DND-41 (cell line): ENCODE measurements around the gene MMP28.

Experiments used
- ATAC-seq: fragments of 200-7000 bp; cut with Tn5 transposase; 3 replicates; pipeline ENCODE4 v1.9.1; 2021; ENCODE audit warnings: low read depth; ENCODE audit not compliant: insufficient read depth
- DNase-seq: peaks from one replicate; pipeline ENCODE4 v3.0.0-alpha.2; 2020
- H2AFZ ChIP-seq: 2 replicates; pipeline ENCODE4 v1.6.0; 2012; ENCODE audit warnings: low read depth, low read length
- H3K27ac ChIP-seq: 2 replicates; pipeline ENCODE4 v1.5.1; 2012; ENCODE audit warnings: low read length, inconsistent platforms
- H3K27me3 ChIP-seq: fragments of 200-600 bp; sonication (generic); 2 replicates; pipeline ENCODE4 v1.6.0; 2012; ENCODE audit warnings: low read length, mild to moderate bottlenecking, inconsistent platforms; ENCODE audit not compliant: insufficient read depth, poor library complexity
- H3K36me3 ChIP-seq: 2 replicates; pipeline ENCODE4 v1.5.1; 2012; ENCODE audit warnings: low read length, inconsistent platforms; ENCODE audit not compliant: insufficient read depth
- H3K4me1 ChIP-seq: 2 replicates; pipeline ENCODE4 v1.5.1; 2012; ENCODE audit warnings: mild to moderate bottlenecking, low read length; ENCODE audit not compliant: insufficient read depth
- H3K4me2 ChIP-seq: 2 replicates; pipeline ENCODE4 v1.6.0; 2012; ENCODE audit warnings: mild to moderate bottlenecking, moderate library complexity, low read length, inconsistent platforms; ENCODE audit not compliant: insufficient read depth
- H3K4me3 ChIP-seq, 2 experiments: fragments of 200-600 bp in 1 of 2; shearing (Covaris generic) in 1 of 2; 2 replicates each; pipeline ENCODE4 v1.5.1; 2012 to 2016; ENCODE audit warnings: inconsistent platforms in 2 of 2, low read length in 2 of 2, mild to moderate bottlenecking in 2 of 2, low read depth in 1 of 2, moderate library complexity in 1 of 2
- H3K79me2 ChIP-seq: 2 replicates; pipeline ENCODE4 v1.6.0; 2012; ENCODE audit warnings: low read length, inconsistent platforms; ENCODE audit not compliant: insufficient read depth
- H3K9ac ChIP-seq: 2 replicates; pipeline ENCODE4 v1.6.0; 2012; ENCODE audit warnings: low read depth, mild to moderate bottlenecking, inconsistent platforms, low read length, moderate library complexity
- H3K9me3 ChIP-seq: 2 replicates; pipeline ENCODE4 v1.5.1; 2012; ENCODE audit warnings: low read length, moderate library complexity, mild to moderate bottlenecking, inconsistent platforms; ENCODE audit not compliant: insufficient read depth, severe bottlenecking
- H4K20me1 ChIP-seq: 2 replicates; pipeline ENCODE4 v1.6.0; 2012; ENCODE audit warnings: low read length; ENCODE audit not compliant: insufficient read depth
- EZH2 ChIP-seq: IDR thresholded peaks from 3 replicates; pipeline ENCODE4 v1.6.1; 2012; ENCODE audit warnings: borderline replicate concordance, low read depth, mild to moderate bottlenecking, moderate library complexity, low read length, inconsistent platforms; ENCODE audit not compliant: severe bottlenecking
- TF ChIP-seq, protein P1 (sequence below): IDR thresholded peaks from 2 replicates; pipeline ENCODE4 v1.5.1; 2012; ENCODE audit warnings: borderline replicate concordance, low read length, moderate library complexity, mild to moderate bottlenecking; ENCODE audit not compliant: poor library complexity, severe bottlenecking; ENCODE audit errors: extremely low read depth

The MMP28 gene

DNA sequence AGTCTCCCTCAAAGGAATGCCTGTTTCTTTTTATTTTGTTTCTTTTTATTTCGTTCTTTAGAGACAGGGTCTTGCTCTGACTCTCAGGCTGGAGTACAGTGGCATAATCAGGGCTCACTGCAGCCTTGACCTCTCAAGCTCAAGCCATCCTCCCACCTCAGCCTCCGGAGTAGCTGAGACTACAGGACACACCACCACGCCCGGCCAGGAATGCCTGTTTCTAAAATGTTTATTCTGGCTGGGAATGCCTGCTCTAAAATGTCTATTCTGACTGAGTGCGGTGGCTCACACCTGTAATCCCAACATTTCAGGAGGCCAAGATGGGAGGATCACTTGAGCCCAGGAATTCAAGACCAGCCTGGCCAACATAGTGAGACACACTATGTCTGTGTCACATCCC lies 2.5 kb upstream of the MMP28 start:
- no peak overlapping the region for H3K4me2 ChIP-seq
- H3K27ac ChIP-seq, result no peak overlapping the region
- no peak overlapping the region for H3K9ac ChIP-seq
- no peaks in the 10 kb centered on the region for H4K20me1 ChIP-seq
- H3K79me2 ChIP-seq, result no peaks in the 10 kb centered on the region
- TF ChIP-seq, protein P1, sequence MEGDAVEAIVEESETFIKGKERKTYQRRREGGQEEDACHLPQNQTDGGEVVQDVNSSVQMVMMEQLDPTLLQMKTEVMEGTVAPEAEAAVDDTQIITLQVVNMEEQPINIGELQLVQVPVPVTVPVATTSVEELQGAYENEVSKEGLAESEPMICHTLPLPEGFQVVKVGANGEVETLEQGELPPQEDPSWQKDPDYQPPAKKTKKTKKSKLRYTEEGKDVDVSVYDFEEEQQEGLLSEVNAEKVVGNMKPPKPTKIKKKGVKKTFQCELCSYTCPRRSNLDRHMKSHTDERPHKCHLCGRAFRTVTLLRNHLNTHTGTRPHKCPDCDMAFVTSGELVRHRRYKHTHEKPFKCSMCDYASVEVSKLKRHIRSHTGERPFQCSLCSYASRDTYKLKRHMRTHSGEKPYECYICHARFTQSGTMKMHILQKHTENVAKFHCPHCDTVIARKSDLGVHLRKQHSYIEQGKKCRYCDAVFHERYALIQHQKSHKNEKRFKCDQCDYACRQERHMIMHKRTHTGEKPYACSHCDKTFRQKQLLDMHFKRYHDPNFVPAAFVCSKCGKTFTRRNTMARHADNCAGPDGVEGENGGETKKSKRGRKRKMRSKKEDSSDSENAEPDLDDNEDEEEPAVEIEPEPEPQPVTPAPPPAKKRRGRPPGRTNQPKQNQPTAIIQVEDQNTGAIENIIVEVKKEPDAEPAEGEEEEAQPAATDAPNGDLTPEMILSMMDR, result no peak
- no peak for TF ChIP-seq EZH2
- H3K4me3 ChIP-seq, result no peak overlapping the region
- H3K9me3 ChIP-seq, result no peaks in the 10 kb centered on the region
- ATAC-seq (no peak), DNase-seq (no peak)
- H3K27me3 ChIP-seq, result peaks cover 42% of the 10 kb centered on the region
- peaks cover 11% of the 10 kb centered on the region for H3K4me1 ChIP-seq
- no peaks in the 10 kb centered on the region for H3K36me3 ChIP-seq
- H2AFZ ChIP-seq, result no peak overlapping the region

DNA sequence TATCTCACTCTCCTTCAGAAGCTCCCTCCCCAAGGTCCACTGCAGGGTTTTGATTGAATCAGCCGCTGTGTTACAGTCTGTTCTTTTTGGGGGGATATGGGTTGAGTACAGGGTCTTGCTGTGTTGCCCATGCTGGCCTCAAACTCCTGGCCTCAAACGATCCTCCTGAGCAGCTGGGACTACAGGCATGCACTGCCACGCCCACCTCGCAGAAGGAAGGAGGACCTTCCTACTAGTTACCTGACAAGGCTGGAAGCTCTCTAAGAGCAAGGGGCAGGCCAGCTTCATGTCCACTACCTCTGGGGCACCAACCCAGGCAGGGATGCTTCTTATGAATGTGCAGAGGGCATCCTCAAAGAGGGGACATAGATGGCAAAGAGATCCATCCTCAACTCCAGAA lies 1.9 kb upstream of the MMP28 start:
- H2AFZ ChIP-seq, result no peak overlapping the region
- no peaks in the 10 kb centered on the region for H3K79me2 ChIP-seq
- no peak for DNase-seq
- H3K9me3 ChIP-seq, result no peaks in the 10 kb centered on the region
- no peak for ATAC-seq
- H3K4me1 ChIP-seq, result peaks cover 11% of the 10 kb centered on the region
- H3K27ac ChIP-seq, result no peak overlapping the region
- TF ChIP-seq, protein P1, result no peak
- no peak for TF ChIP-seq EZH2
- H4K20me1 ChIP-seq, result no peaks in the 10 kb centered on the region
- H3K4me3 ChIP-seq, result no peak overlapping the region
- H3K36me3 ChIP-seq, result no peaks in the 10 kb centered on the region
- H3K9ac ChIP-seq, result no peak overlapping the region
- peaks cover 44% of the 10 kb centered on the region for H3K27me3 ChIP-seq
- no peak overlapping the region for H3K4me2 ChIP-seq

DNA sequence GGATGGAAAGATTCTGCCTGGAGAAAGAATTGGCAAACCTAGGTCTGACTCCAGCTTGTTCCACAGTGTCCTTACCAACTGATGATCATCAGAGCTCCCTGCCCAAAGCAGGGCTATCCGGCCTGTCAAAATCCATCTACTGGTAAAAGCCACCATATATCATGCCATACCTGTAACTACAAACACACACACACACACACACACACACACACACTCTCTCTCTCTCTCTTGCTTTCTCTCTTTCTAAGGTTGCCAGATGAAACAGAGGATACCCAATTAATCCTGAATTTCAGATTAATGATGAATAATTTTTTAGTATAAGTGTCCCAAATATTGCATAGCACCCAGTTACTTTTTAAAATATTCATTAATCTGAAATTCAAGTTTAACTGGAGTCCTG lies 1.5 kb upstream of the MMP28 start:
- no peak overlapping the region for H2AFZ ChIP-seq
- no peaks in the 10 kb centered on the region for H4K20me1 ChIP-seq
- H3K9me3 ChIP-seq, result no peaks in the 10 kb centered on the region
- no peaks in the 10 kb centered on the region for H3K36me3 ChIP-seq
- H3K79me2 ChIP-seq, result no peaks in the 10 kb centered on the region
- no peak overlapping the region for H3K9ac ChIP-seq
- H3K4me2 ChIP-seq, result no peak overlapping the region
- H3K4me1 ChIP-seq, result peaks cover 11% of the 10 kb centered on the region
- no peak overlapping the region for H3K4me3 ChIP-seq
- no peak overlapping the region for H3K27ac ChIP-seq
- H3K27me3 ChIP-seq, result peaks cover 48% of the 10 kb centered on the region
- DNase-seq, result no peak
- no peak for ATAC-seq
- TF ChIP-seq, protein P1, result no peak
- no peak for TF ChIP-seq EZH2

DNA sequence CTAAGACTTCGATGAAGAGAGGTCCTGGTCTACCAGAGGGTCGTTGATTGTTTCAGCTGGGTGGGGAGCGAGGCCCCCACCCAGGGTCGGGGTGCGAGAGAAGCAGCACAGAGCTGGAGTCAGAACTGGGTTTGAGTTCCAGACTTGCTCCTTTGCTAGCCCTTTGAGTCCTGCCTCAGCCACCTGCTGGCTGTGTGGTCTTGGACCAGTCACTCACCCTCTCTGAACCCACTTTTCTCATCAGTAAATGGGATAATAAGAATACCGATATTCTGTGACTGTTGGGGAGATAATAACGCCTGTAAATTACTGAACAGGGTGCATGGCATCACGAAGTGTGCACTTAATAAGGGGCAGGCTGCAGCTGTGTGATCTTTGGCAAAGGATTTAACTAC lies 427 bp upstream of the MMP28 start:
- DNase-seq (no peak), ATAC-seq (no peak)
- Histone ChIP-seq H3K9ac (no peak overlapping the region), H3K27ac (no peak overlapping the region), H3K36me3 (no peaks in the 10 kb centered on the region), H3K79me2 (no peaks in the 10 kb centered on the region), H3K4me2 (peak overlapping the region; percentile 40; the same call in 1 of the 2 replicates), H3K4me1 (0 out of 2 replicates have a peak, but pooled peaks cover 3% of the 10 kb centered on the region), H2AFZ (no peak overlapping the region), H4K20me1 (no peaks in the 10 kb centered on the region), H3K9me3 (no peaks in the 10 kb centered on the region), H3K27me3 (peaks cover 53% of the 10 kb centered on the region), H3K4me3 (no peak overlapping the region)
- TF ChIP-seq, protein P1, result no peak
- no peak for TF ChIP-seq EZH2
